Measurements from ENCODE around the gene KCTD5. TPM values are rescaled to one million over a fixed set of nuclear protein-coding genes. Genes with fewer than 3 reads are reported as not detected.
A peak's percentile ranks its signal among the peaks of the same experiment; 100 is the strongest.
"Not testable (repeated sequence)": the region's sequence is repeated elsewhere in the genome, so short reads cannot be mapped to it uniquely, and the experiment has no call there.

KCTD5 gene
- total RNA-seq, 1 donor = 19.4 TPM

DNA sequence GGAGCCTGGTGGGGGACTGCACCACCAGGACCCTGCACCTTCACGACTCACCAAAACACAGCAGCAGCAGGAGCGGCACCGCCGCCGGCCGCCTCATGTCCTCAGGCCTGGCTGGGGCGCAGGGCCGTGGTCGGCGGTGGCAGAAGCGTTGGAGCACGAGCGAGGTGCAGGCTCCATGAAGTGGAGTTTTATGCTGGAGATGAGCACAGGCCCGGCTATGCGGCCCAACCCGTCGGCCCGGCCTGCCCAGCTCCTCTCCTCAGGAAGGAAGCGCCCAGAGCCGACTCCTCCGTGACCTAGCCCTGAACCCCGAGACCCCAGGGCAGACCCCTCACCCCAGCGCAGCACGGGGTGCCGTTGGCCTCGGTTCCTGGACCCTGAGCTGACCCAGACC, 37.7 kb downstream of the KCTD5 start, which contains the start of gene PRSS27:
PRSS27 (minus strand) TSS at position 161 of the 394 bp plus-strand sequence; CDS start at position 97, 64 bp downstream.
- no peak for DNase-seq (ENCODE audit: low read depth in 2 of 3, low spot score in 2 of 3)

DNA sequence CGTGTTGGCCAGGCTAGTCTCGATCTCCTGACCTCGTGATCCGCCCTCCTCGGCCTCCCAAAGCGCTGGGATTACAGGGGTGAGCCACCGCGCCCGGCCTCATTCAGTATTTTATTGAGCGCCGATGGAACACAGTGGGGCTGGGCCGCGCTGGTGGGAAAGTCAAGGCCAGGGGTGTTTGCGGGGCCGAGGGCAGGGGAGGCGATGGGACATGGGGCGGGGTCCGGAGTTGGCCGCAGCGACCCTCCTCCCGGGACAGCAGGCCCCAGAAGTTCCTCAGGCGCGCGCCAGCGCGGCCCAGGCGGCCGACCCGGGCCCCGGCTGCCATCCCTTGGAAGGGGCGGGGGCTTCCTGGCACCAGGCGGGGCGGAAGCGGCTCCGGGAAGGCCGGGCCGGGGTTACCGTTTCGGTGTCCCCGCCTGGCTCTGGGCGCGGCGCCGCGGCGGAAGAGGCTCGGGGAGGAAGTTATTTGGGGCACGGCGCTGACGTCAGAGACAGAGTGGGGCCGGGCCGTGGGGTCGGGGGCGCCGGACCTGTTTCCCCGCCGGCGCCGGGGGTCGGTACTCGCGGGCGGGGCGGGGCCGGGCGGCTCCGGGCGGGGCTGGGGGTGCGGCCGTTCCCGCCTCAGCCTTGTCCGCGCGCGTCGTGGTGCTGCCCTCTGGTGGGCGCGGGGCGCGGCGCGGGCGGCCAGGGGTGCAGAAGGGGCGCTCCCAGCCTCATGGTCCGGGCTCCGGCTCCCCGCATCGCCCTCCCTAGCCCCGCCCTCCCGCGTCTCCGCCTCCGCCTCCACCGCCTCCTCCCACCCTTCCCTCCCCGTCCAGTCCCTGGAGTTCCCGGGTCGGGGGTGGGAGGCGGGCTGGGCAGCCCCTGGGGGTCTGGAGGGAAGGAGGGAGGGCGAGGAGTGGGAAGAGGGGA, 38.7 kb downstream of the KCTD5 start:
- DNase-seq (ENCODE audit: low read depth in 2 of 3, low spot score in 2 of 3) = peak; percentile 66 to 95 (median 94)

GRCh38 chr16:2721634-2722173, 39.4 kb downstream of the KCTD5 start:
- not testable (repeated sequence) for DNase-seq (ENCODE audit: low read depth in 2 of 3, low spot score in 2 of 3)

GRCh38 chr16:2724088-2724676, 41.9 kb downstream of the KCTD5 start:
- DNase-seq (ENCODE audit: low read depth in 2 of 3, low spot score in 2 of 3) = no peak

- no peak for DNase-seq (ENCODE audit: low read depth in 2 of 3, low spot score in 2 of 3)
Measured at GRCh38 chr16:2724816-2725348, 42.6 kb downstream of the KCTD5 start.

DNA sequence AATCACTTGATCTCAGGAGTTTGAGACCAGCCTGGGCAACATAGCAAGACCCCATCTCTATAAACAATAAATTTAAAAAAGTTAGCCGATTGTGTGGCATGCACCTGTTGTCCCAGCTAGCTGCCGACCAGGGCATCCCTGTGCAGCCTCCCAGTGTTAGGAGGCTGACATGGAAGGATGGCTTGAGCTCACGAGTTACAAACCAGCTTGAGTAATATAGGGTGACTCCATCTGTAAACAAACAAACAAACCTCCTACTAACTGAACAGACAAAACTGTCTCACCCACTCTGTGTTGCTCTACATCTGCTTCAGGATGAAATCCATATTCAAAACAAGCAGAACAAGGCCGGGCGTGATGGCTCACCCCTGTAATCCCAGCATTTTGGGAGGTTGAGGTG, 44.6 kb downstream of the KCTD5 start:
- no peak for DNase-seq (ENCODE audit: low read depth in 2 of 3, low spot score in 2 of 3)

DNA sequence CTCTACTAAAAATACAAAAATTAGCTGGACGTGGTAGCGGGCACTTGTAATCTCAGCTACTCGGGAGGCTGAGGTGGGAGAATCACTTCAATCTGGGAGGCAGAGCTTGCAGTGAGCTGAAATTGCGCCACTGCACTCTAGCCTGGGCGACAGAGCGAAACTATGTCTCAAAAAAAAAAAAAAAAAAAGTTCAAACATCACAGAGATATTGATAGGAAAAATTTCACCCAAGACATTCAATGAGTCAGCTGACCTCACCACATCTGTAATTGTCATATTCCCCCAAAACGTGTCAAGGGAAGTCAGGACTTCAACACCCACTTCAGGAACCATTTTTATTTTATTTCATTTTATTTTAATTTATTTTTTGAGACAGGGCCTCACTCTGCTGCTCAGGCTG, 45.7 kb downstream of the KCTD5 start:
- no peak for DNase-seq (ENCODE audit: low read depth in 2 of 3, low spot score in 2 of 3)

DNA sequence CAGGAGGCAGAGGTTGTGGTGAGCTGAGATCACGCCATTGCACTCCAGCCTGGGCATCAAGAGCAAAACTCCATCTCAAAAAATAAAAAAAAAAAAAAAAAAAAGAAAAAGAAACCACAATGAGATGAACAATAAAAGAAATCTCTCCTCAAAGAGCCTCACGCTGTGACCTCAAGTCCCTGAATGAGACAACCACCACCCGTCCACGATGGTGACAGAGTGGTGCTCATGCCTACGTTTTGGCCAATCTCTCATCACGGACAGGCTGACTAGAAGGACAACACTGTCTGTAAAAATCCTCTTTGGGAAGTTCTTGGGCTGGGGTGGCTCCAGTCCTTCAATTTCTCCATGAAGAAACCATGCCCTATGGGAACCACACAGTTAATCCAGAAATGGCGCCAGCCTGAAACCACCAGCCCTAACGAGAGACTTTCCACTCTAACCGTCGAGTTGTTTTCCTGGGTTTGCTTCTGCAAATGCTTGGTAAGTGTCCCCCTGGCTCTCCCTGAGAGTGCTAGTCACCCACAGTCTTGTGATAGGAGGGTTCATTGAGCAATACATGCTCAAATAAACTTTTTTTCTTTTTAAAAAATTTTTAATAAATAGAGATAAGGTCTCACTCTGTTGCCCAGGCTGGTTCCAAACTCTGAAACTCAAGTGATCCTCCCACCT, 52.7 kb downstream of the KCTD5 start:
- DNase-seq (ENCODE audit: low read depth in 2 of 3, low spot score in 2 of 3) = no peak

DNA sequence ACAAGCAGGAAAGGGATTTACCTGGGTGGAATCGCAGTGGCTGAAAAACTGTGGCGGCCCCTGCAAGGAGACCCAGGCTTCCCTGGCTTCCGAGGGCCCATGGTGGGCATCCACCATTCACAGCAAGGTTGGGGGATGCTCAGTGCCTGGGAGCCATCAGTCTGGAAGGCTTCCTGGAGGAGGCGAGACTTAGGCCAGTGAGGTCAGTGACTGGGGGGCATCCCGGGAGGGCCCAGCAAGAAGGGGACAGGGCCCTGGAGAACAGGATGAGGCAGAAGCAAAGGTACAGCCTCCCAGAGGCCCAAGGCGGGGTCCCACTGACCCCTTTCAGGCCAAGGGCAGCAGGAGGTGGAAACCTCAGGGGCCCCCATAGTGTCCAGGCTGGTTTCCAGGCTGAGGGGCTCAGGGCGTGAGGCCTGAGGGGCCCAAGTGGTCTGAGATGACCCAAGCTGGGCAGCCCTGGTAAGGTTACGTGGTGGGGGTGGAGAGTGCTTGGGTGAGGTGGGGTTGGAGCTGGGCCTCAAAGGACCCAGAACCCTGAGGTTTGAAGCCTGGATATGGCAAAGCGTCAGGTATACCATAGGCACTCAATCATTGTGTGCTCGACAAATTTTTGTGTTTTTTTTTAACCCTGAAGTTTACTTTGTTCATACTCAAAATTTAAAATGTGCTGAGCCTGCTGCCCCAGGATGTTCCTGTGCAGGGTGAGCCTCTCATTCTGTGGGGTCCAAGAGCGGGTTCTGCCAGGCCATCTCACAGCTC, 54.3 kb downstream of the KCTD5 start:
- no peak for DNase-seq (ENCODE audit: low read depth in 2 of 3, low spot score in 2 of 3)

- DNase-seq (ENCODE audit: low read depth in 2 of 3, low spot score in 2 of 3) = no peak
Measured at GRCh38 chr16:2737238-2737605, 54.9 kb downstream of the KCTD5 start.

DNA sequence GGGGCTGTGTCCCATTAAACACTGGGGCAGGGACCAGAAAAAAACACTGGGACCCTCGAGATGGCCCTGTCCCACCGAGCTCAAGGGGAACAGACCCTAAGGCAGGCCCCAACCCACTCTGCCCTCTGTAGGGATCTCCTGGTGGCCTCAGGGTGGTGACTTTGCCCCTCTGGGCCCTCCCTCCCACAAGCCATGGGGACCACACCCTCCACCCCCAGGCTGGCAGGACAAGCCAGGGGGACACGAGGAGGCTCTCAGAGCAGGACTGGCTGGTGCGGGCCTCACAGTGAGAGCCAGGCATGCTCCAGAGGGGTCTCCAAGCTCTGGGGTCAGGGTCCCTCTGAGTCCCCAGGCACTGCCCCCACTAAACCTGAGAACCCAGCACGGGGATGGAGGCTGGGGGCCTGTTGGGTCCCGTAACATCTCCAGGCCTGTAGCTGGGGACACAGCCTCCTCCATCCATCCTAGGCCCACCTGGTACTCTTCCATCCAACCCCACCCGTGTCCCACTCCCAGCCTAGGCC, 55.6 kb downstream of the KCTD5 start:
- no peak for DNase-seq (ENCODE audit: low read depth in 2 of 3, low spot score in 2 of 3)

DNA sequence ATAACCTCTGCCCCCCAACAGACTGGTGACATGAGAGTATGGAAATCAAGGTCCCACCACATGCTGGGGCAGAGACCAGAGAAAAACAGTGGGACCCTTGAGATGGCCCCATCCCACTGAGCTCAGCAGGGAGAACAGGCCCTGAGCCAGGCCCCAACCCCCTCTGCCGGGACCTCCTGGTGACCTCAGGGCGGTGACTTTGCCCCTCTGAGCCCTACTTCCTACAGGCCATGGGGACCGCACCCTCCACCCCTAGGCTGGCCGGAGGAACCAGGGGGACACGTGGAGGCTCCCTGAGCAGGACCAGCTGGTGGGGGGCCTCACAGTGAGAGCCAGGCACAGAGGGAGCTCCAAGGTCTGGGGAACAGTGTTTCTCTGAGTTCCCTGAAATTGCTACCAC, 56.3 kb downstream of the KCTD5 start:
- no peak for DNase-seq (ENCODE audit: low read depth in 2 of 3, low spot score in 2 of 3)

- DNase-seq (ENCODE audit: low read depth in 2 of 3, low spot score in 2 of 3) = no peak
Measured at GRCh38 chr16:2739625-2740430, 57.5 kb downstream of the KCTD5 start.

DNA sequence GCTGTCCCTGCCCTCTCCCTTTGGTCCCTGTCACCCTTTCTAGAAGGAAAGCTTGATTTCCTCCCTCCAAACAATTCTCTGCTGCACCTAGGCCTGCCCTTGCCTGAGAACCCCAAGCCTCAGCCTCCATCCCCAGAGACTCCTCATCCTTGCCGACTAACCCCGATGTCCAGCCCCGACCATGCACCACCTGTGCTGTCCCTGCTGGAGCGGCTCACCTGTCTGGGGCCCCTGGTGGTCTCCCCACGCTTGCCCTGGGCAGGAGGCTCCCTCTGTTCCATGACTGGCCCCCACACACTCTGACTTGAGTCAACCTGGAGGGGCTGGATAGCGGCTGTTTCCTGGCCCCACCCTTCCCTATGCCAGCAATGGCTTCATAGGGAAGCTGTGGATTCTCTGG, 58.2 kb downstream of the KCTD5 start:
- no peak for DNase-seq (ENCODE audit: low read depth in 2 of 3, low spot score in 2 of 3)

- DNase-seq (ENCODE audit: low read depth in 2 of 3, low spot score in 2 of 3) = no peak
Measured at GRCh38 chr16:2741168-2741567, 58.8 kb downstream of the KCTD5 start.

- no peak for DNase-seq (ENCODE audit: low read depth in 2 of 3, low spot score in 2 of 3)
Measured at GRCh38 chr16:2742323-2743006, 60.1 kb downstream of the KCTD5 start.

GRCh38 chr16:2743007-2743810, 60.9 kb downstream of the KCTD5 start:
- no peak for DNase-seq (ENCODE audit: low read depth in 2 of 3, low spot score in 2 of 3)

DNA sequence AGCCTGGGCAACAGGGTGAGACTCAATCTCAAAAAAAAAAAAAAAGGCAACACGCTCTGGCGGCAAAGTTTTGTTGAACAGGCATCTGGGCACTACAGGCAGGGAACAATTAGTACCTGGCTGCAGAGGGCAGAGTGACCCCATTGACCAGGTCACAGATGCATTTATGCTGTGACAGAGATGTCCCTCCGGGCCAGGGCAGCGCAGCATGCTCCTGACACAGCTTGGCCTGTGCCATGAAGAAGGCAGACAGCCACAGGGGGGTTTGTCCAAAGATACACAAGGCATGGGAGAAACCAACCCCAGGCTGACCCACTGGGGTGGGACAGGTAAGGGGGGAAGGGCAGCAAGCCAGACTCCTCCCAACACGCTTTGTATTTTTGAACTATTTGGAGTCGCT, 62.4 kb downstream of the KCTD5 start:
- DNase-seq (ENCODE audit: low read depth in 2 of 3, low spot score in 2 of 3) = no peak

Measured in hematopoietic multipotent progenitor cell (in vitro differentiated cells).